Embryonic facial prominence (tissue), 1 donor: ENCODE results near the gene KCMF1.

Experiments
- DNase-seq: peaks from one replicate; pipeline ENCODE4 v3.0.0-alpha.2; 2016; ENCODE audit errors: extremely low spot score

Gene KCMF1

DNA sequence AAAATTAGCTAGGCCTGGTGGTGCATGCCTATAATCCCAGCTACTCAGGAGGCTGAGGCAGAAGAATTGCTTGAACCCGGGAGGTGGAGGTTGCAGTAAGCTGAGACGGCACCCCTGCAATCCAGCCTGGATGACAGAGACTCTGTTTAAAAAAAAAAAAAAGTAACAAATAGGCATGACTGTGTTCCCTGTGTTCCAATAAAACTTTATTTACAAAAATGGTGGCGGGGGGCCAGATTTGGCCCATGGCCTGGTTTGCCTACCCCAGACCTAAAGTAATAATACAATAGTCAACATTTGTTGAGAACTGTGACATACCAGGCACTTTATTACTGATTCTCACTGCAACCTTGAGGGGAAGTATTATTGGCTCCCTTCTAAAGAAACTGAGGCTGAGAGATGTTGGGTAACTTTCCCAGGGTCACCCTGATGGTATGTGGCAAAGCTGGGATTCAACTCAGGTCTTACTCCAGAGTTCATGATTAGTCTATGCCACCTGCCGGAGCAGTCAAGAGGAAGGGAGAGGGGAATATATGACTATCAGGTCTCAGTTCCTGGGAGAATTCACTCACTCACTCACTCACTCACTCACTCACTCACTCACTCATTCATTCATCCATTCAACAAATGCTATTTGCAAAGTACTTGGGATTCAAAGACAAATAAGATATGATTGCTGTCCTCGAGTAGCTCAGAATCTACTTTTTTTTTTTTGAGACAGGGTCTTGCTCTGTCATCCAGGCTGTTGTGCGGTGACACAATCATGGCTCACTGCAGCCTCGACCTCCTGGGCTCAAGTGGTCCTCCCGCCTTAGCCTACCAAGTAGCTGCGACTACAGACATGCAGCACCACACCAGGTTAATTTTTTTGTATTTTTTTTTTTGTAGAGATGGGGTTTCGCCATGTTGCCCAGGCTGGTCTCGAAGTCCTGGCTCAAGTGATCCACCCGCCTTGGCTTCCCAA, 14.3 kb upstream of the KCMF1 start:
- DNase-seq, result no peak

DNA sequence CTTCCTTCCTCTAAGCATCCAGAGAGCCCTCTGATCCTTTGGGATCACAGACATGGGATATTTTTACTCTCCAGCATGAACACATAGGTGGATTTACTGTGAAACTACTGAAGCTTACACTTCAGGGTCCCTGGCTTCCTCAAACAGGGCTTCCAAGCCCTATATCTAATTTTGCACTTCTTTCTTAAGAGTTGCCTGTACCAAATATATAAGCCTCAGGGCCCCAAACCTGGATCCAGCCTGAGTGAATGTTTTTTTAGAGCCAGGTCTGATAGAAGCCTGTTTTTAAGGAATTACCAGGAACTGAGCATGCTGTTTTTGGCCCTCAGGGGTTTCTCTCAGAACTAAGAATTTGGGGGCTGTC, 13.2 kb upstream of the KCMF1 start:
- DNase-seq, result no peak

DNA sequence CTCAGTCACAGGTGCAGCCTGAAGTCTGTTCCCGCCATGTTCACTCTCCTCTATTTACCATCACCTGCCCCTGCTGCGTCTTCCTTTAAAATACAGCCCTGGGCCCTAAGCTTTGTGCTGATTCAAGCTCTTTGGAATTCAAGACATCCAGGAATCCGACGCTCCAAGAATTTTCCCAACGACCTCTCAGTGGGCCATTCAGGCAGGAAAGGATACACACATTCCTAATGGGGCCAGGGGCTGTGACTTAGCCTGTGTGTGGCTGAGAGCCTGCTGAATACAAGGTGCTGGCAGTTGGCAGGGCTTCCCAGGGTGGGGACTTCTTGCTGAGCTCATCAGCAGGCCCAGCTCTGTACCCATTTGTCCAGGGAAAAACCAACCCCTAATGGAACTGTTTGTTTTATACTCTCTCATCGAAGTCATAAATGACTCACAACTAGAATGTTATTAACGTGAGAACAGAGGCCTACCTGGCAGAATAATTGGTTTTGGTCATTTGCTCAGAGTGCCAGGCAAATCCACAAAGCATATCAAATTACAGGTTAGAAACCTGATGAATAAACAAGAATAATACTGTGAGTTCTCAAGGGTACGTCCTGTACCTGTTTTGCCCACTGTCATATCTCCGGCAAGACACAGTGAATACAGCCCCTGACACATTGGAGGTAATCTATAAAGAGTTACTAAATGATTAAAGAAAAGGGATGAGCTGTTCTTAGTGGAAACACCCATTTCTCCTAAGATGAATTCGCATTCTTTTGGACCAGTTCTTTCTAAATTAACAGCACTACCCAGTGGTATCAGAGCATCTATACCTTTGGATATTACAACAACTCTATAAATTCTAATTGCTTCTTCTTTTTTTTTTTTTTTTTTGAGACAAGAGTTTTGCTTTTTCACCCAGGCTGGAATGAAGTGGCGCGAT, 12.6 kb upstream of the KCMF1 start:
- DNase-seq, result no peak

DNA sequence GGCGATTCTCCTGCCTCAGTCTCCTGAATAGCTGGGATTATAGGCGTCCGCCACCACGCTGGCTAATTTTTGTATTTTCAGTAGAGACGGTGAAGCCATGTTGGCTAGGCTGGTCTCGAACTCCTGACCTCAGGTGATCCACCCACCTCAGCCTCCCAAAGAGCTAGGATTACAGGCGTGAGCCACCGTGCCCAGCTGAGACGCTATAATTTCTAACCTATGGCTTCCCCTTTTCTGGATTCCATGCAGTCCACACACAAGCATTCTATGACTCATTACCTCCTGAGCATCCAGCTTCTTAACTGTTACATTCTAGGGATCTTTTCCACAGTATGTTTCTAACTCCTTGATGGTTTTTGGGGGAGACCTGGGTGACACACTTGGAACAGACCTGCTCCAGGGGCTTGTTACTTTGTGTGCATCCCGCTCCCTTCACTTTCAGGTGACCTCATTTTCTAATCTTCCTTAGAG, 11.8 kb upstream of the KCMF1 start:
- DNase-seq, result no peak

DNA sequence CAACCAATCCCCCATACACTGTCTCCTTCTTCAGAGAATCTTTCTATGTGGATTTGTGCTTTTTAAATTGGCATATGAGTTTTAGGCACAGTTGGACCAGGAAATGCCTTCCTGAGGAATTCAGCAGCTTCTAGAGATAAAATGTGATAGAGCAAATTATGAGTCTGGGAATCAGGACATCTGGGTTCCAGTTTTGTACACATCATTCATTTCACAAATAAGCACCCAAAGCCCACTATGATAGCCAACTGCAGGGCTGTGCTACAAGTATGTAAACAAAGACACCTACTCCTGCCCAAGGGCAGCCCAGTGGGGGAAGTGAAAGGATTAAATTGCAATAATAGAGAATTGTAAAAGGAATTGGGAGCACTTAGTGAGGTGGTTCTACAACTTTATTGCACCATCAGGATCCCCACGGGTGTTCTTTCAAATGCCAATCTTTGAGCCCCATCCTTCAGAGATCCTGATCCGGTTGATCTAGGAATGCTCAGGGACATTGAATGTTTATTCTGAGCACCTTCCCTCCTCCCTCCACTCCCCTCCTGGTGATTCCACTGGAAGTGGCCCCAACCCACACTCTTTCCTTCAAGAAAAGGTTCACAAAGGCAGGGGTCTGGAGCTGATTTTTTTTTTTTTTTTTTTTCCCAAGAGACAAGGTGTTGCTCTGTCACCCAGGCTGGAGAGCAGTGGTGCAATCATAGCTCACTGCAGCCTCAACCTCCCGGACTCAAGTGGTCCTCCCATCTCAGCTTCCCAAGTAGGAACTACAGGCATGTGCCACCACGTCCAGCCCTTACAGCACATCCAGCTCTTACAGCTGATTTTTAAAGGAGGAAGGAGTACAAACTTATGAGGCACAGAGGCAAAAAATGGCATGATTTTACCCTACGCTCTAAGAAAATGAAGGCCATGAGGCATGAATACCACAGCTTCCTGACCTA, 11.1 kb upstream of the KCMF1 start:
- no peak for DNase-seq

DNA sequence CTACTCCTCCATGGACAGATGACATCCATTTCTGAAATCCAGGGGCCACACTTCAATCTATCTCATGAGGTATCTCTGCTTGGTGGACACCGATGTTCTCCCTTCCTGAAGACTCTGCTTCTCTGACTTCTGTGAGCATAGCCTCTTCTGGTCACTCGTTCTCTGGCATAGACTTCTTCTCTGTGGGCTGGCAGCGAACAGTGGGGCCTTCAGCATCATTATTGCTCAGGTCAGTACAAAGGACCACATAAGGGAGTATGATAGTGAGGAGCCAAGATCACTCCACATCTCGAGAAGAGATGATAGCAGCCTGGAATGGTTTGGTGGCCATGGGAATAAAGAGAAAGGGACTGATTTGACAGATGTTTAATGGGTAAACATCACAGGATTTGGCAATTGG, 8.0 kb upstream of the KCMF1 start:
- no peak for DNase-seq

DNA sequence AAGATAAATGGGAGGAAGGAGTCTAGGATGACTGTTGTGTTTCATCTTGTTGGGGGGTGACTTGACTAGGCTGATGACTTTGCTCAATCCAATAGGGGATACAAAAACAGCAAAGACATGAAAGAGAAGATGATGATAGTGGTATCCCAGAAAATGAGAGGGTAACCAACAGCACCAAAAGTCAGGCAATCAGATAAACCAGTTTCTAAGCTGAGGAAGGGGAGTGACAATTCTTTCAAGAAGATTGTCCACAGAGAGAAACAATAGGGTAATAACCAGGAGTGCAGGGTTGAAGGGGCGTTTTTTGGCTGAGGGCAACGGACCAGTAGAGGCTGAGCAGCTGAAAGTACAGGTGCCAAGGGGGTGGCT, 7.7 kb upstream of the KCMF1 start:
- no peak for DNase-seq

DNA sequence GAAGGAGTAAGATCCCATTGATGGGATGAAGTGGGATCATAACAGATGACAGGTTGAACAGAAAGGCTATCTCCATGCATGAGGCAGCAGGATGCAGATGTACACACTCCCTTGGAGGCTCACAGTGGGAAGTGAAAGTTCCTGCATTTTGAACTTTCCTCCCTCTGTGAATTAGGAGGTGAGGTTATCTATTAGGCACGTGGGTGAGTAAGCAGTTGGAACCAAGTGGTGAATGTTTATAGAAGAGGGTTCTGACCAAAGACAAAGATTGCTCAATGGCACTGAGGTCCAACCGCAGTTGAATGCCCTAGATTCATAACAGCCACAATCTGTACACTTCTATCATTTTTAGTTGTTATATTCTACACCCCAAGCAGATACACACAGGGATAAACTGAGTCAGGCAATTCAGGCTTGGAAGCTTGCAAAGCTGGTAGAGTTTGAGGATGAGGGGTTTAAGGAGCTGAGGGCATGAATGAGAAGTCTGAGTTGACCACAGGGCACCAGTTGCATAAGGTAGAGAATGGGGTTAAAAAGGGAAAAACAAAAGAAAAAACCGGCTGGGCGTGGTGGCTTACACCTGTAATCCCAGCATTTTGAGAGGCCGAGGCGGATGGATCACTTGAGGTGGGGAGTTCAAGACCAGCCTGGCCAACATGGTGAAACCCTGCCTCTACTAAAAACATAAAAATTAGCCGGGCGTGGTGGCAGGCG, 7.1 kb upstream of the KCMF1 start:
- no peak for DNase-seq

DNA sequence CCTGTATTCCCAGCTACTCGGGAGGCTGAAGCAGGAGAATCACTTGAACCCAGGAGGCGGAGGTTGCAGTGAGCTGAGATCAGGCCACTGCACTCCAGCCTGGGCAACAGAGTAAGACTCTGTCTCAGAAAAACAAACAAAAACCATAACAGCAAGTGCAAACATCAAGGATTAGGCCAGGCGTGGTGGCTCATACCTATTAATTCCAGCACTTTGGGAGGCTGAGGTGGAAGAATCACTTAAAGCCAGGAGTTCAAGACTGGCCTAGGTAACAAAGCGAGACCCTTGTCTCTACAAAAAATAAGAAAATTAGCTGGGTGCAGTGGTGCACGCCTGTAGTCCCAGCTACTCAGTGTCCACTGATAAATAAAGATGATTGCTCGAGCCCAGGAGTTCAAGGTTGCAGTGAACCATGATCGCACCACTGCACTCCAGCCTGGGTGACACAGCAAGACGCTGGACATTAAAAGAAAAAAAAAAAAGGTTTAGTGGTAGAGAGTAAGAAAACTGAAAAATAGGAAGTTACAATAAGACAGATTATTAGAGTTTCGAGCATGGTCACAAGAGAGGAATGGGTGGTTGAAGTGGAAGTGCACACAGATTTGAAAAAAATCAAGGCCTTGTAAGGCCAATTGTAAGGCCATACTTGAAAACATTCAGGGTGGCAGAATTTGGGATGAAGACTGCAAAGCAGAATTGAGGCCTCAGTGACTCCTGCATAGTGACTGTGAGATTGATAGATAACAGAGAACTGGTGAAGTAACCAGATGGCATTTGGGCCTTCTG, 6.4 kb upstream of the KCMF1 start:
- no peak for DNase-seq

DNA sequence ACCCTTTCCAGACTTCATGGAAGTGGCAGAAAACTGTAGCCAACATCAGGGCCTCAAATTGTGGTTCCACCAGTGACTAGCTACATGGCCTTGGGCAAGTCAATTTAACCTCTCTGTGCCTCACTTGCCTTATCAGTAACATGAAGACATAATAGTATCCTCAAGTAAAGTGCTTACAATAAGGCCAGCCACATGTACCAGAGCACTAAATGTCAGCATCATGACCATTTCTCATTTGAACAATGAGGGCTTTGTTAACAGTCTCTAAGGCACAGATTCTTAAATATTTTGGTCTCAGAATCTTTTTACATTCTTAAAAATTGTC, 5.8 kb upstream of the KCMF1 start:
- DNase-seq, result no peak

DNA sequence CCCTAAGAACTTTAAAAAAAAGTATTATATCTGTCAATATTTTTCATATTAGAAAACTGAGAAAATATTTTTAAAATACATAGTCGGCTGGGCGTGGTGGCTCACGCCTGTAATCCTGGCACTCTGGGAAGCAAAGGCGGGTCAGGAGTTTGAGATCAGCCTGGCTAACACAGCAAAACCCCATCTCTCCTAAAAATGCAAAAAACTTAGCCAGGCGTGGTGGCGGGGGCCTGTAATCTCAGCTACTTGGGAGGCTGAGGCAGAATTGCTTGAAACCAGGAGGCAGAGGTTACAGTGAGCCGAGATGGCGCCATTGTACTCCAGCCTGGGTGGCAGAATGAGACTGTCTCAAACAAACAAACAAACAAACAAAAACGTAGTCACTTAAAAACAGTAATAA, 5.1 kb upstream of the KCMF1 start:
- DNase-seq, result no peak

DNA sequence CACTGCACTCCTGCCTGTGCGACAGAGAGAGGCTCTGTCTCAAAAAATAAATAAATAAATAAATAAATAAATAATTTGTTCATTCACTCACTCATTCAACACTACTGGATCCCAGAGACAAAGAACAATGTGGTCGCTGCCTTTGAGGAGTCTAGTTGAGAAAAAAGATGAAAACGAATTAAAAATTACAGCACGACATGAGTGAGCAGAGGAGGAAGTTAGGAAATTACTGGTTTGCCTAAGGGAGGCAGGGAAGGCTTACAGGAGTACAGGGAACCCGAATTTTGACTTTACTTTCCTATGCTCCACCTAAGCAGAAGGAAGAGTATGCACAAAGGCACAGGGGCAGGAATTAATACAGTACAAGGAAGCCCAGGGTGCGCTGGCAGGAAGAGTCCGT, 4.2 kb upstream of the KCMF1 start:
- no peak for DNase-seq

DNA sequence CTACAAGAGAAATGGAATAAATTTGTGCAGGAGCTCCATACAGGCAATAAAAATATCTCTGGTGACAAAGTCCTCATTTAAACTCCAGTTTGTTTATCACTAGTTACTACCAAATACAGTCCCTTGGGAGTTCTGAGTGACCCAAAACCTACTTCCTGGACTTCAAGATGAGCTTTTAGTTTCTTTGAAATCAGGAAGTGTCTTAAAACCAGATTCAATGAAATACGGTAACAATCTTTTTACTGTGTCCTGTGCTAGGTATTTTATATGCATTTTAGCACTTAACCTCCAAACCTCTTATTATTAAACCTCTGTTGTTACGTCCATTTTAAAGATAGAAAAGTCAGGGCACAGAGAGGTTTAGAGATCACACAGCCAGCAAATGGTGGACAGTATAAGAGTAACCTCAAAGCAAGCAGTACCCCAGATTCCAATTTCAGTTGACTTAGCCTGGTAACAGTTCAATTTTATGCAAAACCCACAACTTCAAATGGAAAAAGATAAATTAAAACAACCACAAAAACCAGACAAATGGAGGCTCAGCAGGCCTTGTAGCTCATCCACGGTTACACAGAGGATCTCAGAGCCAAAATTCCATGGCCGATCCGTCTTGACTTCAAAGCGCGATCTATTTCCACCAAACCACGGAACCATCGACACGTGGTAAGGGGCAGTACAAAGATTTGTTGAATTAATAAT, 1.3 kb upstream of the KCMF1 start:
- DNase-seq, result no peak

DNA sequence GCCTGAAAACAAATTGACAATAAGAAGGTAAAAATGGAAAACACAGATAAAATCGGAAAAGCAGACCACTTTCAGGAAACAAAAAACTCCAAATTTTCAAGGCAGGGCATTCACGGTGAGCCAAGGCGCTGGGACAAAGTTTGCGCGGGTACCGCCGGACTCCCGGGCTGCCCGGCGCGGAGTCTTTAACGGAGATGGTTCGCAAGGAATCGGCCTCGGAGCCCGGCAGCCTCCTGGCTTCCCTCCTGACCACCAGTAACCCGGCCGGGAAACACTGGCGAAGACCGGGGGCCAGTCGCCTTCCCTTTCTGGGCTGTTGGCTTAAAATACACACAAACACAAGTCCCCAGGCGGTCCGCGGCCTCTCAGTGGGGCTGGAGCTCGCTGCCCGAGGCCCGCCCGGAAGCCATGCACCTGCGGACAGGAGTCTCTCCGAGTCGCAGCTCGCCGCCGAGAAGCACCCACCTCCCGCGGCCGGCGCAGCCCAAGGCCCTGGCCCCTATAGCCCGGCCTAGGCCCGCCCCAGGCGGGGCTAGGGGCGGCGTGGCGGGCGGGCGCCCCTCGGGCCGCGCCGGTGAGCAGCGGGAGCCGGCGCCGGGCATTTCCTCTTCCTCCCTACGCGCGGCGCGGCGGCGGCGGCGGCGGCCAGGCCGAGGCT, 622 bp upstream of the KCMF1 start:
- no peak for DNase-seq

DNA sequence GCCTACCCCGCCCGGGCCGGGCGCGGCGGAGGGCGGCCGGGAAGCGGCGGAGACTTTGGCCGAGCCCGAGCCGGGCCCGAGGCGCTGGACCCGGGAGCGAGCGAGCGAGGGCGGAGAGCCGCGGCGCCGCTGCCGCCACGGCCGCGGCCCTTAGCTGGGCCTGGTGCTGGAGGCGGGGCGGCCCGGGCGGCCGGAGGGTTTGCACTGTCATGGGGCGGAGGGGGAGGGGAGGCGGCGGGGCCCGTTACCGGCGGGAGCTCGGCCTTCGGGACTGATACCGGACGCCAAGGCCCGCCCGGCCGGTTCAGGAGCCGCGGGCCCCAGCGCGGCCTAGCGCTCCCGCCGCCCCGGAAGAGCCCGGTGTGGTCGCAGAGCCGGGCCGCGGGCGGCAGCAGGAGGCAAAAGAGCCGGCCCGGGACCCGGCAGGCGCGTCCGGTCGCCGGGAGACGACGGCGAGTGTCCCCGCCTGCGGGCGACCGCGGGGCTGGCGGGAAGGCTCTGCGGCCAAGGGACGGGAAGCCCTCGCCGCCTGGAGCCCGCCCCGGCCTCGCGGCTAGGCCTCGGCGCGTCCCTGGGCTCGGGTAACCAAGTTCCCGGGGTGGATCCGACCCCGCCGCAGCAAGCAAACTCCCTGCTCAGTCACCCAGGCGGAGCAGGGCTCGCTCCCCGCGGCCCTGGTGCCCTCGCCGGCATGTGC, 697 bp downstream of the KCMF1 start:
- no peak for DNase-seq

DNA sequence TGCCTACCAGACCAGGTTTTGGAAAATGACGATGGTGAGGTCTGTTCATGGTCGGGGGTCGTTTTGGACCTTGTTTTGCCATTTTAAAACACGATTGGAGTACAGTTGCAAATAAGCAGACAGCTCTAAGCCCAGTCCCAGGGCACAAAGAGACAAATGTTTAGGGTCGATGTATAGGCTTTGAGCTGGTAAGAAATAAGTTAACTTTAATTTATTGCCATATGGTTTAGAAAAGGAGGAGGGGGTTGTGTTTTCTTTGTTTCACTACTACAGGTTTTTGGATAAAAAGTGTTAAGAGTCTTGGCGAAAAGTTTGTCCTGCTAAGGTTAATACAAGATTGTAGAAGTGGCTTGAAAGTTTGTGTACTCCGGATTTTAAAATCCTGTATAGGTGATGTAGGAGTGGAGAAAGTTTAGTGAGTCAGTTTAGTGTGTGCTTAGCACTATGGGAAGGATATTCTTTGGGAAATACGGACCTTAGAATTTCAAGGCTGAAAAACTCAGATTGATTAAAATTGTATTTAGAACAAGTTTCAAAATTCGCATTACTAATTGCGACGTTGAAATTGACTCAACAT, 1.3 kb downstream of the KCMF1 start:
- DNase-seq, result no peak

DNA sequence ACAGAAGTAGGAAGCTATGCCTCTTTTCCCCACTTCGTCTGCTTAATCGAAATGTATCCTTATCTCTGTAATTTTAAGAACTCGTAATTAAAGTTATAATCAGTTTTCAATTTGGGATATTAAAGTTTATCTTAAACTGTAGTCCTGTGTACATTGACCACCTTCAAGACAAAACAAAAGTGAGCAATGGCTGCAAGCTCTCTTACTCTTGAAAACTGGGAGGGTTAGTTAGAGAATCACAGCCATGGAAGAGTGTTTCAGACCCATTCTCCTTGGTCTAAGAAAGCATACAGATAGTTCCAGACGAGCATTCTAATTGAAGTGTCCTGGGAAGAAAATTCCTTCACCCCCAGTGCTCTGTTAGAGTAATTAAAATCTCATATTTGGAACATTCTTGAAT, 2.0 kb downstream of the KCMF1 start:
- DNase-seq, result no peak
